HepG2 (cell line): Measurements from ENCODE around the gene SLC25A11. TPM values are rescaled to one million over a fixed set of nuclear protein-coding genes. Genes with fewer than 3 reads are reported as not detected.
A peak's percentile ranks its signal among the peaks of the same experiment; 100 is the strongest.

Experiments
- ASH2L ChIP-seq: fragments of 300-600, 200-600 bp; sonication (generic); IDR thresholded peaks from 2 replicates; pipeline ENCODE4 v1.7.0; 2017; ENCODE audit warnings: low read depth, mild to moderate bottlenecking, moderate library complexity, mixed read lengths, low read length; ENCODE audit not compliant: insufficient read length
- EED ChIP-seq: sonication (generic); formaldehyde crosslinking; IDR thresholded peaks from 2 replicates; pipeline ENCODE4 v1.5.0; 2020; ENCODE audit warnings: mild to moderate bottlenecking, missing genetic modification reagents
- FOXK1 ChIP-seq: sonication (generic); formaldehyde crosslinking; IDR thresholded peaks from 2 replicates; pipeline ENCODE4 v1.4.0; 2020; ENCODE audit warnings: low read depth, missing genetic modification reagents, borderline replicate concordance
- FUBP1 ChIP-seq: sonication (generic); formaldehyde crosslinking; IDR thresholded peaks from 2 replicates; pipeline ENCODE4 v1.5.1; 2020; ENCODE audit warnings: missing genetic modification reagents, mild to moderate bottlenecking, borderline replicate concordance
- GABPB1 ChIP-seq: IDR thresholded peaks from 2 replicates; pipeline ENCODE4 v1.6.1; 2016; ENCODE audit warnings: mild to moderate bottlenecking, missing genetic modification reagents, moderate library complexity, missing compliant biosample characterization
- KDM5B ChIP-seq: sonication (generic); formaldehyde crosslinking; IDR thresholded peaks from 2 replicates; pipeline ENCODE4 v1.4.0; 2020; ENCODE audit warnings: missing genetic modification reagents, mild to moderate bottlenecking, borderline replicate concordance
- MATR3 ChIP-seq: sonication (generic); formaldehyde crosslinking; IDR thresholded peaks from 2 replicates; pipeline ENCODE4 v1.4.0; 2020; ENCODE audit warnings: missing genetic modification reagents
- NR3C1 ChIP-seq: sonication (generic); formaldehyde crosslinking; IDR thresholded peaks from 2 replicates; pipeline ENCODE4 v1.4.0; 2020; ENCODE audit warnings: missing genetic modification reagents
- RAD51 ChIP-seq: fragments of 450-650 bp; IDR thresholded peaks from 2 replicates; pipeline ENCODE4 v1.6.1; 2016; ENCODE audit warnings: borderline replicate concordance
- SAP130 ChIP-seq: IDR thresholded peaks from 2 replicates; pipeline ENCODE4 v1.6.1; 2016; ENCODE audit warnings: low read depth
- TOE1 ChIP-seq: sonication (generic); formaldehyde crosslinking; IDR thresholded peaks from 2 replicates; pipeline ENCODE4 v1.4.0; 2020; ENCODE audit warnings: mild to moderate bottlenecking, missing genetic modification reagents
- ZNF207 ChIP-seq: fragments of 450-650 bp; IDR thresholded peaks from 2 replicates; pipeline ENCODE4 v1.6.1; 2016; ENCODE audit warnings: antibody characterized with exemption, borderline replicate concordance
- ZNF253 ChIP-seq: sonication (generic); formaldehyde crosslinking; IDR thresholded peaks from 2 replicates; pipeline ENCODE4 v1.8.0; 2022; ENCODE audit warnings: mild to moderate bottlenecking, missing genetic modification reagents, borderline replicate concordance
- ZNF263 ChIP-seq: sonication (generic); formaldehyde crosslinking; IDR thresholded peaks from 2 replicates; pipeline ENCODE4 v1.4.0; 2020; ENCODE audit warnings: missing genetic modification reagents
- ZNF557 ChIP-seq: sonication (generic); formaldehyde crosslinking; IDR thresholded peaks from 2 replicates; pipeline ENCODE4 v1.4.0; 2020; ENCODE audit warnings: missing genetic modification reagents
- ZNF687 ChIP-seq: sonication (generic); formaldehyde crosslinking; IDR thresholded peaks from 2 replicates; pipeline ENCODE4 v1.5.1; 2020; ENCODE audit warnings: mild to moderate bottlenecking, missing genetic modification reagents, moderate library complexity
- ZNF703 ChIP-seq: sonication (generic); formaldehyde crosslinking; IDR thresholded peaks from 2 replicates; pipeline ENCODE4 v1.5.1; 2020; ENCODE audit warnings: missing genetic modification reagents, mild to moderate bottlenecking, moderate library complexity, borderline replicate concordance
- ZNF749 ChIP-seq: sonication (generic); formaldehyde crosslinking; IDR thresholded peaks from 2 replicates; pipeline ENCODE4 v1.8.0; 2022; ENCODE audit warnings: mild to moderate bottlenecking, missing genetic modification reagents, moderate library complexity, borderline replicate concordance
- ZNF768 ChIP-seq: sonication (generic); formaldehyde crosslinking; IDR thresholded peaks from 2 replicates; pipeline ENCODE4 v1.4.0; 2020; ENCODE audit warnings: missing genetic modification reagents
- polyA plus RNA-seq, 8 experiments: library from polyadenylated mRNA; depleted of rRNA in 3 of 8; stranded (reverse) in 7 of 8; unstranded in 1 of 8; fragments of >200 nt; fragmentation: Illumina TruSeq in 4 of 8; extraction: Trizol in 4 of 8; gene quantifications; 2 replicates each; pipeline versions ENCODE4 v1.2.1 to v1.2.3, GENCODE V29; 2011 to 2016; ENCODE audit warnings: low read depth in 4 of 8, missing spikeins in 1 of 8, mixed read lengths in 1 of 8; ENCODE audit not compliant: insufficient read depth in 1 of 8
- total RNA-seq, 5 experiments: library from RNA; depleted of rRNA; stranded (reverse); fragments of >200 nt; fragmentation: Illumina TruSeq; extraction: Trizol; gene quantifications; 2 replicates each; pipeline ENCODE4 v1.2.3, GENCODE V29; 2016; ENCODE audit warnings: low read depth in 1 of 5
- TF ChIP-seq, protein P1 (sequence below): IDR thresholded peaks from 2 replicates; pipeline ENCODE4 v1.6.1; 2016; ENCODE audit warnings: missing compliant biosample characterization, missing genetic modification reagents, borderline replicate concordance
- TF ChIP-seq, protein P2 (sequence below): sonication (generic); formaldehyde crosslinking; IDR thresholded peaks from 2 replicates; pipeline ENCODE4 v1.8.0; 2022; ENCODE audit warnings: missing genetic modification reagents, mild to moderate bottlenecking, borderline replicate concordance

The SLC25A11 gene
- total and polyA plus RNA-seq, 2 of the 13 experiments (the other 11 are each of a cell fraction or from before 2014, with no cell fraction given) = 35.4 to 47.2 TPM

- TF ChIP-seq EED (CRISPR knock-in tag) (no peak), ZNF253 (peak; percentile 84), ZNF703 (0 out of 2 replicates have a peak, but pooled peaks have one; percentile 75), MATR3 (CRISPR knock-in tag) (no peak), ZNF768 (CRISPR knock-in tag) (0 out of 2 replicates have a peak, but pooled peaks have one; percentile 8), ASH2L (peak; percentile 71), ZNF687 (CRISPR knock-in tag) (peak; percentile 74), NR3C1 (CRISPR knock-in tag) (no peak), KDM5B (CRISPR knock-in tag) (no peak), TOE1 (CRISPR knock-in tag) (no peak), ZNF557 (no peak; the same call in 1 of the 2 replicates), GABPB1 (CRISPR knock-in tag) (peak; percentile 87), RAD51 (no peak), FOXK1 (CRISPR knock-in tag) (0 out of 2 replicates have a peak, but pooled peaks have one; percentile 22), ZNF263 (CRISPR knock-in tag) (no peak), SAP130 (CRISPR knock-in tag) (peak; percentile 86), FUBP1 (CRISPR knock-in tag) (no peak), ZNF749 (0 out of 2 replicates have a peak, but pooled peaks have one; percentile 41), ZNF207 (no peak)
- TF ChIP-seq, protein P1, sequence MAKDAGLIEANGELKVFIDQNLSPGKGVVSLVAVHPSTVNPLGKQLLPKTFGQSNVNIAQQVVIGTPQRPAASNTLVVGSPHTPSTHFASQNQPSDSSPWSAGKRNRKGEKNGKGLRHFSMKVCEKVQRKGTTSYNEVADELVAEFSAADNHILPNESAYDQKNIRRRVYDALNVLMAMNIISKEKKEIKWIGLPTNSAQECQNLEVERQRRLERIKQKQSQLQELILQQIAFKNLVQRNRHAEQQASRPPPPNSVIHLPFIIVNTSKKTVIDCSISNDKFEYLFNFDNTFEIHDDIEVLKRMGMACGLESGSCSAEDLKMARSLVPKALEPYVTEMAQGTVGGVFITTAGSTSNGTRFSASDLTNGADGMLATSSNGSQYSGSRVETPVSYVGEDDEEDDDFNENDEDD (CRISPR knock-in tag) = peak; percentile 51; the same call in 1 of the 2 replicates
- TF ChIP-seq, protein P2, sequence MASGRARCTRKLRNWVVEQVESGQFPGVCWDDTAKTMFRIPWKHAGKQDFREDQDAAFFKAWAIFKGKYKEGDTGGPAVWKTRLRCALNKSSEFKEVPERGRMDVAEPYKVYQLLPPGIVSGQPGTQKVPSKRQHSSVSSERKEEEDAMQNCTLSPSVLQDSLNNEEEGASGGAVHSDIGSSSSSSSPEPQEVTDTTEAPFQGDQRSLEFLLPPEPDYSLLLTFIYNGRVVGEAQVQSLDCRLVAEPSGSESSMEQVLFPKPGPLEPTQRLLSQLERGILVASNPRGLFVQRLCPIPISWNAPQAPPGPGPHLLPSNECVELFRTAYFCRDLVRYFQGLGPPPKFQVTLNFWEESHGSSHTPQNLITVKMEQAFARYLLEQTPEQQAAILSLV (CRISPR knock-in tag) = peak; percentile 69
Measured at GRCh38 chr17:4967539-4968485, 28.0 kb upstream of the SLC25A11 start, which contains the start of gene SPAG7 (continued).
